Activated CD8-positive, alpha-beta memory T cell treated with anti-CD3 and anti-CD28 coated beads for 48 hours (primary cell): ENCODE results near the gene CHID1.
A peak's percentile ranks its signal among the peaks of the same experiment; 100 is the strongest.

ENCODE experiments used
- DNase-seq, 3 experiments: peaks; one replicate each; pipeline ENCODE4 v3.0.0-alpha.2; 2020; ENCODE audit warnings: low read depth in 2 of 3, low spot score in 2 of 3

The CHID1 gene

DNA sequence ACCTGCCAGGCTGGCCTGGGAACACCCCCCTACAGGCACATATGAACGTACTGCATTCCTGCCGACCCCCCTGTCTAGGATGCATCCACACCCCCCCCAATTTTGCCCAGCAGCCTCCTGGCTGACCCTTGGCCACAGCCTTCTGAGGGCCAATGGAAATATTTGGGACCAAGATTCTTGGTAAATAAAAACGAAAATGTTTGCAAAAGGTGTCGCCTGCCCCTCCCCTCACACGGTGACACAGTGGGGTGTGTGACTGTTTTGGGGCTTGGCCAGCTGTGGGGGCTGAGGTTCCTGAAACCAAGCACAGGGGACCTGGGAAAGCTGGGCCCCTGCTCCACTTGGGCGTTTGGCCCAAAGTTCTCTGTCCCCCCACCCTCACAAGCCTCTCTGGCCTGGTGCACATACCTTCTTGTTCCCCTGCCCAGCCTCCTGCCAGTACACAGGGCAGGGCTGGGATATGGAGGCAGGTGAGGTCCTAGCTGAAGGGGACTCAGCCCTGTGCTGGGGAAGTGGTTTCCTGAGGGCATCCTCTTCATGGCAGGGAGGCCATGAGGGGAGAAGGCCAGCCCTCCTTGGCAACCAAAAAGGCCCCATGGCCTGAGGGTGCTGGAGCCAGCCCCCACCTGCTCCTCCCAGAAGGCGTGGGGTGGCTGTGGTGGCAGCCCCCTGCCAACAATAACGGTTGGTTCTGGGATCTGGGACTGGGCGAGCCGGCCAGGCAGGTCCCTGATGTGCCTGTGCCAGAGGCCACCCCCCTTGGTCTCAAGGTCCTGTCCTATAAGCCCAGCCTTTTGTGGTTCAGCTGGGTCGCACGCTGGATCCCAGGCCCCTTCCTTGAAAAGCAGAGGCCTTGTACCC, 85.0 kb downstream of the CHID1 start:
- DNase-seq: no peak

DNA sequence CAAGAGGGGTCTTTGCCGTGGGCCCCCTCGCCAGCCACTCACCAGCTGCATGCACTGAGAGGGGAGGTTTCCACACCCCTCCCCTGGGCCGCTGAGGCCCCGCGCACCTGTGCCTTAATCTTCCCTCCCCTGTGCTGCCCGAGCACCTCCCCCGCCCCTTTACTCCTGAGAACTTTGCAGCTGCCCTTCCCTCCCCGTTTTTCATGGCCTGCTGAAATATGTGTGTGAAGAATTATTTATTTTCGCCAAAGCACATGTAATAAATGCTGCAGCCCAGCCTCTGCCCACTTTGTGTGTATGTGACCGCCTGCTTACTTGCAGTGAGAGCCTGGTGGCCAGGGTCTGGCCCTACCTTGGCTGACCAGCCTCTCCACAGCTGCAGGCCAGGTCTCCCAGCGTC, 85.7 kb downstream of the CHID1 start:
- DNase-seq: no peak

DNA sequence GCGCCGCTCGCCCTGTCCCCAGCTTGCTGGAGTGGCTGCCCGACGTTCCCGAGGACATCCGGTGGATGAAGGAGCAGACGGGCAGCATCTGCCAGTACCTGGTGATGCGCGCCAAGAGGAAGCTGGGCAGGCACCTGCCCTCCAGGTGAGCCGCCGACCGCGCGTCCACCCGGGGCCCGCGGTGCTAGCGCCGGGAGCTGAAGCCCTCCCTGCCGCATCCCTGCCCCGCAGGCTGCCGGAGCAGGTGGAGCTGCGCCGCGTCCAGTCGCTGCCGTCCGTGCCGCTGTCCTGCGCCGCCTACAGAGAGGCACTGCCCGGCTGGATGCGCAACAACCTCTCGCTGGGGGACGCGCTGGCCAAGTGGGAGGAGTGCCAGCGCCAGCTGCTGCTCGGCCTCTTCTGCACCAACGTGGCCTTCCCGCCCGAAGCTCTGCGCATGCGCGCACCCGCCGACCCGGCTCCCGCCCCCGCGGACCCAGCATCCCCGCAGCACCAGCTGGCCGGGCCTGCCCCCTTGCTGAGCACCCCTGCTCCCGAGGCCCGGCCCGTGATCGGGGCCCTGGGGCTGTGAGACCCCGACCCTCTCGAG, 86.2 kb downstream of the CHID1 start:
- DNase-seq: no peak

DNA sequence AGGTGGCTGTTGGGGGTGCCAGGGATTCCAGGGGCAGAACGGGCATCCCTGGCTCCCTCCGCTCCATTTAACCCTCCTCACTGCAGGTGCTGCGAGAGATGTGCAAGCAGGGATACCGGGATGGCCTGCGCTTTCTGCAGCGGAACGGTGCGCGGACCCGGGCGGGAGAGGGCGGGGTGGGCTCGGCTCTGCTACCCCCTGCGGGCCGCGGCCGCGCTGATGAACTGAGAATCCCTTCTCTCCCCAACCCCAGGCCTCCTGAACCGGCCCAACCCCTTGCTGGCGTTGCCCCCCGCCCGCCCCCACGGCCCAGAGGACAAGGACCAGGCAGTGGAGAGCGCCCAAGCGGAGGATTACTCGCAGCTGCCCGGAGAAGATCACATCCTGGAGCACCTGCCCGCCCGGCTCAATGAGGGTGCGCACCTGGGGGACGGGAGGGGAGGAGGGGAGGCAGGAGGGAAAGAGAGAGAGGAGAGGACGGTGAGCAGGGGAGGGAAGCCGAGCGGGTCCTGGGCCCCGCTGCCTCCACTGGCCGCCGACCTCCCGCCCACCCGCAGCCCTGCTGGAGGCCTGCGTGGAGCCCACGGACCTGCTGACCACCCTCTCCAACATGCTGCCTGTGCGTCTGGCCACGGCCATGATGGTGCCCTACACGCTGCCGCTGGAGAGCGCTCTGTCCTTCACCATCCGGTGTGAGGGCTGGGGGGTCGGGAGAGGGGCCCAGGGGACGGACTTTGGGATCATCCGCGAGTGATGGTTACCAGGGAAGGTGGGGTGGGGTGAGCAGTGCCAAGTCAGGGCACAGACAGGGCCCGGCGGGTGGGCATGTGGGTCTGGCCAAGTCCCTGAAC, 86.9 kb downstream of the CHID1 start:
- no peak for DNase-seq

DNA sequence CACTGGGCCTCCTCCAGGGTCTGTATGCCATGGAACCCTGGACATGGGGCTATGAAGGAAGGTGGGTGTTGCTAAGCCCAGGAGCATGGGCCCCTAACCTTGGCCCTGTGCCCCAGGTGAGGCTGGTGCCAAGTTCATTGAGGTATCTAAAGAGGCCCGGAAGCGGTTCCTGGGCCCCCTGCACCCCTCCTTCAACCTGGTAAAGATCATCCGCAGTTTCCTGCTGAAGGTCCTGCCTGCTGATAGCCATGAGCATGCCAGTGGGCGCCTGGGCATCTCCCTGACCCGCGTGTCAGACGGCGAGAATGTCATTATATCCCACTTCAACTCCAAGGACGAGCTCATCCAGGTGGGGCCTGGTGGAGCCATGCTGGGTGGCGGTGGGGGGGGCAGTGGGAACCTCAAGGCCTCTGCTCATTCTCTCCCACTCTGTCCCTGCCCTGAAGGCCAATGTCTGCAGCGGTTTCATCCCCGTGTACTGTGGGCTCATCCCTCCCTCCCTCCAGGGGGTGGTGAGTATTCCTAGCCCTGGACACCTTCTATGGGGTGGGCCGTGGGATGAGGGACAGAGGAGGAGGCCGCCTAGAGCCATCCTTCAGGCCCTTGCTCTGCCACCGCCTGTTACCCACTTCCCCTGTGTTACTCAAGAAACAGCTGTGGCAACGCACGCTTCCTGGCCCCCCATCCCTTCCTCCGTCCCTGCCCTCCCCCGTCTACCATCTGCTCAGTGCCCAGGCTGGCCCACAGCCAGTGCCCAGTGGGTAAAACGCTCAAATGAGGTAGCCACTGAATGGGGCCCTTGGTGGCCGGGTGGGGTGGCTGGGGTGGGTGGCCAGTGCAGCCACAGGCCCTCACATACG, 88.9 kb downstream of the CHID1 start:
- no peak for DNase-seq

DNA sequence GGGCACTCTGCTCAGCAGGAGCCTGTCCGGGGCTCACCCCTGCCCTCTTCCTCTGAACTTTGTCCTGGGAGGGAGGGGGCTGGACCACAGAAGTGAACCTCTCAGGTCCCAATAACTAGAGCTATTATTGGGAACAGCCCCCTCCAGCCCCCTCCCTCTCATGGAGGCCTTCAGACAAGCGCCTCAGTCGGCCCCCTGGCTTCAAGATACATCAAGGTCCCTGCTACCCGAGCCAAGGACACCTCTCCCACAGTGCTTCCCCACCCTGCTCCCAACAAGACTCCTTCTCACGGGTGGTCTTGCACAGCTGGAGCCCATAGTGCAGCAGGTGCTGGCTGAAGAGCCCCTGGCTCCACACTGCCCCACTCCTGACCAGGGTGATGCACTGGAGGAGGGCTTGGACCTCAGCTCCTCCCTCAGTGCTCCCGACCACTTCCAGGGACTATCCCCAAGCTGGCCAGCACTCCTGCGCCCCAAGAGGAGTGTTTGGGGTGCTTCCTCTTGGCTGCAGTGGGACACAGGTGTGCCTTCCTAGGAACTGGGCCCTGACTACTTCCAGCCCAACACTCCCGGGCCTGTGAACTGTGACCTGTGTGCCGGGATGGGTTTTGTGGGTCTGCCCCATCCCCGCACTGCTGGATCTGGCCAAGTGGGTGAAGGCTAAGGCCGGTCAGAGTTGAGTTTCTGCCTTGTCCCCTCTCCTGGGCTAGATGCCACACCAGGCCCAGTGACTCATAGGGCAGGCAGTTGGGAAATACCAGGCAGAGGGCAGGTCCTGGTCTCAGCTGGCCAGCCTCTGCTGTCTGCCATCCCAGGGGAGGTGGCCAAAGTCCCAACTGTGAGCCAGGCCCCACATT, 89.7 kb downstream of the CHID1 start:
- no peak for DNase-seq

DNA sequence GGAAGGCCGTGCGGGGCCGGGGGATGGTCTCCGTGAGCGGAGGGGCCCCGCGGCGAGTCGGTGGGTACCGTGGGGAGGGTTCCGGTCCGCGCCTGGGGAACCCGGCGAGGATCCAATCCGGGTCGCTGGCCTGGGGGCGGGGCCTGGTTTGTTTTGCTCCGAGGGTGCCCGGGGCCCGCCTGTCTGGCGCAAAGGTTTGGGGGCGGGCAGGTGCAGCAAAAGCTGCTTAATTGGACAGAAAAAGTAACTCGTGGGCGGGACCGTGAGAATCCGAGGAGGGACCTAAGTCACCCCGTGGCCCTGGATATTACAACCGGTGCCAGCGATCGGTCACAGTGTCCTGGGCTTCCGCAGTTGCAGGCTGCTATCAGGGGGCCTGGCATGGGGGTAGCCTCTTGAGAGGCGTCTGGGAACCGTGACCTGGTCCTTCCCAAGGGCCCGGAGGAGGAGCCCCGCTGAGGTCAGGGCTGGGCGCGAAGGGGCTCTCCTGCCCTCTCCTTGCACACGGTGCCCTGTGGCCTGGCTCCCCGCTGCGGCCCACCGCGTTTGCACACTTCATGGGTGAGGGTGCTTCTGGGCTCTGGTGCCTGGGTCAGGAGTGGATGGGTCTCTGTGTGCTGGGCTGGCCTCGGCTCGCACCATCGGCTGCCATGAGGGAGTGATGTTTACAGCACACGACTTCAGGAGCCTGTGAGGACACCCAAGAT, 90.5 kb downstream of the CHID1 start:
- DNase-seq: peak in 2 of 3 experiments; percentile 78 to 79

DNA sequence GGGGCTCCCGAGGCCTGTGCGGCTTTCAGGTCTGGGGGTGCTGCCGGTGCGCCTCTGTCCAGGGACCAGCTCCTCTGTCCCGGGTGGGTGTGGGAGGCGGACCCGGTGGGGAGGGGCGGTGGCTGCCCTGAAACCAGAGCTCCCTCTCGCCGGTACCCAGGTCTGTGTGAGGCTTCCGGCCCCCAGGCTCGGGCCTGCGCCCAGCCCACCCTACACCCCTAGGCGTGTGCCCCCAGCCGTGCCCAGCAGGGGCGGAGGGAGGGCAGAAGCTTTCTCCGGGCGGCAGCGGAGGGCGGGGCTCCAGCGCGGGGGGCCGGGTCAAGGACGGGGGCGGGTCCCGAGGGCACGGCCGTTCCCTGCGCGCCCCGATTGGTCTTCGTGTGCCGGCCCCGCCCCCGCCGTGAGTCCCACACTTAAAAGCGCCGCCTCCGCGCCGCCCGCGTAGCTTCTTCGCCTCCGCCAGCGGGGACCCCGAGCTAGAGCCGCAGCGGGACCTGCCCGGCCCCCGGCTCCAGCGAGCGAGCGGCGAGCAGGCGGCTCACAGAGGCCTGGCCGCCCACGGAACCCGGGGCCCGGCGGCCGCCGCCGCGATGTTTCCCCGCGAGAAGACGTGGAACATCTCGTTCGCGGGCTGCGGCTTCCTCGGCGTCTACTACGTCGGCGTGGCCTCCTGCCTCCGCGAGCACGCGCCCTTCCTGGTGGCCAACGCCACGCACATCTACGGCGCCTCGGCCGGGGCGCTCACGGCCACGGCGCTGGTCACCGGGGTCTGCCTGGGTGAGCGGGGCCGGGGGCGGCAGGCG, 91.3 kb downstream of the CHID1 start:
- DNase-seq: peak in 2 of 3 experiments; percentile 77 to 79

DNA sequence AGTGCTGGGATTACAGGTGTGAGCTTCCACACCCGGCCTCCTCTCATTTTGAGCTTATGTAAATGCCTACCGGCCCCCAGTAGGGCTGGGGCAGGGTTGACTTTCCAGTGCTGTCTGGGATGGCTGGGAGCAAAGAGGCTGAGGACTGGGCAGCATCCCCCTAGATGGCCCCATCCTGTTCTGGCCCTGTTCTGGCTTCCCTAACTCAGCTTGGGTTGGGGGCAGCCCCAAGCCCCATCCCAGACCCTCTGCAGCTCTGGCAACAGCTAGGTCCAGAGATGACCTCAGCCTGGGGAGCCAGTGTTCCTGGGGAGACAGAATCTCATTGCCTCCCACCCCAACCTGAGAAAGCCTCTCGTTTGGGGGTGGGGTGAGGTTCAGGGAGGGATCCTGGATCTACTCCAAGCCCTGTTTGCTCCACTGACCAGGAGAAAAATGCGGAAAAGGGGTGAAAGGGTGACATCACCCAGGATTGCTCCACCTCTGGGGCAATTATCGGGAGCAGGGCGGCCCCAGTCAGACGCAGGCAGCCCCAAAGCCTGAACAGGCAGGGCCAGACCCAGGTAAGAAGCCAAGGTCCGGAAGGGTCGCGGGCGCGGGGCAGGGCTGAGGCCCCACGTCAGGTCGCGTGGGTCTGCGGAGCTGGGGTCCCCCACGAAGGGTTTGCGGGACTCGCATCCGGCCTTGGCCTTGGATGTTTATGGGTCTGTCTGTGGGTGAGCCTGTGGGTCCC, 92.0 kb downstream of the CHID1 start, which contains the start of gene PNPLA2:
TSS of gene PNPLA2 (plus strand) at position 519 of the 733 bp plus-strand sequence. CDS start 805 bp downstream, outside the sequence.
- no peak for DNase-seq
